LNCAP (cell line): Measurements from ENCODE around the gene CCNI2.

Experiments
- CTCF ChIP-seq: fragments of 450-650 bp; IDR thresholded peaks from 2 replicates; pipeline ENCODE4 v1.5.1; 2017; ENCODE audit warnings: mild to moderate bottlenecking

CCNI2 gene

GRCh38 chr5:132770476-132771159, 23.4 kb downstream of the CCNI2 start:
- TF ChIP-seq CTCF: no peak

GRCh38 chr5:132771503-132771998, 24.3 kb downstream of the CCNI2 start:
- TF ChIP-seq CTCF: no peak

GRCh38 chr5:132772291-132773070, 25.3 kb downstream of the CCNI2 start:
- TF ChIP-seq CTCF: no peak

GRCh38 chr5:132773114-132773513, 25.9 kb downstream of the CCNI2 start:
- TF ChIP-seq CTCF: no peak

- TF ChIP-seq CTCF: no peak
Measured at GRCh38 chr5:132773601-132774355, 26.6 kb downstream of the CCNI2 start.

- no peak for TF ChIP-seq CTCF
Measured at GRCh38 chr5:132774406-132774805, 27.2 kb downstream of the CCNI2 start.

- no peak for TF ChIP-seq CTCF
Measured at GRCh38 chr5:132774896-132775295, 27.7 kb downstream of the CCNI2 start.
